BLaER1 (cell line): ENCODE measurements around the gene TCEANC2.

Experiments
- H3K27ac ChIP-seq: shearing (Covaris generic); formaldehyde crosslinking; 2 replicates; pipeline ENCODE4 v1.8.1; 2022
- H3K27me3 ChIP-seq: shearing (Covaris generic); formaldehyde crosslinking; 2 replicates; pipeline ENCODE4 v1.8.1; 2022
- H3K36me3 ChIP-seq: shearing (Covaris generic); formaldehyde crosslinking; 2 replicates; pipeline ENCODE4 v1.8.1; 2022
- H3K4me1 ChIP-seq: shearing (Covaris generic); formaldehyde crosslinking; 2 replicates; pipeline ENCODE4 v1.8.1; 2022
- H3K4me2 ChIP-seq: shearing (Covaris generic); formaldehyde crosslinking; 2 replicates; pipeline ENCODE4 v1.8.1; 2022
- H3K4me3 ChIP-seq: shearing (Covaris generic); formaldehyde crosslinking; 2 replicates; pipeline ENCODE4 v1.8.1; 2022
- H3K9ac ChIP-seq: shearing (Covaris generic); formaldehyde crosslinking; 2 replicates; pipeline ENCODE4 v1.8.1; 2022
- H3K9me3 ChIP-seq: shearing (Covaris generic); formaldehyde crosslinking; 2 replicates; pipeline ENCODE4 v1.8.1; 2022
- H4K20me1 ChIP-seq: shearing (Covaris generic); formaldehyde crosslinking; 2 replicates; pipeline ENCODE4 v1.8.1; 2022
- Cebpa-rat ChIP-seq: shearing (Covaris generic); IDR thresholded peaks from 2 replicates; pipeline ENCODE4 v1.8.1; 2022

The TCEANC2 gene

GRCh38 chr1:54142146-54142900, 88.9 kb downstream of the TCEANC2 start:
- Histone ChIP-seq H3K9me3 (no peaks in the 10 kb centered on the region), H3K36me3 (no peaks in the 10 kb centered on the region), H3K27me3 (no peaks in the 10 kb centered on the region), H3K4me2 (no peak overlapping the region), H3K4me3 (no peak overlapping the region), H3K9ac (no peak overlapping the region), H3K27ac (no peak overlapping the region), H4K20me1 (no peaks in the 10 kb centered on the region), H3K4me1 (no peaks in the 10 kb centered on the region)
- TF ChIP-seq Cebpa-rat: no peak

GRCh38 chr1:54144366-54144765, 91.0 kb downstream of the TCEANC2 start:
- H3K9ac ChIP-seq: no peak overlapping the region
- H4K20me1 ChIP-seq: no peaks in the 10 kb centered on the region
- no peak overlapping the region for H3K4me2 ChIP-seq
- H3K27ac ChIP-seq: no peak overlapping the region
- no peaks in the 10 kb centered on the region for H3K9me3 ChIP-seq
- no peaks in the 10 kb centered on the region for H3K4me1 ChIP-seq
- H3K36me3 ChIP-seq: no peaks in the 10 kb centered on the region
- no peak overlapping the region for H3K4me3 ChIP-seq
- no peak for TF ChIP-seq Cebpa-rat
- no peaks in the 10 kb centered on the region for H3K27me3 ChIP-seq

GRCh38 chr1:54149734-54150133, 96.3 kb downstream of the TCEANC2 start:
- H3K36me3 ChIP-seq: no peaks in the 10 kb centered on the region
- H3K4me3 ChIP-seq: no peak overlapping the region
- H4K20me1 ChIP-seq: no peaks in the 10 kb centered on the region
- H3K4me2 ChIP-seq: no peak overlapping the region
- no peak overlapping the region for H3K9ac ChIP-seq
- no peak for TF ChIP-seq Cebpa-rat
- H3K4me1 ChIP-seq: peaks cover 7% of the 10 kb centered on the region
- H3K27me3 ChIP-seq: no peaks in the 10 kb centered on the region
- H3K9me3 ChIP-seq: no peaks in the 10 kb centered on the region
- H3K27ac ChIP-seq: no peak overlapping the region

- H3K36me3 ChIP-seq: no peaks in the 10 kb centered on the region
- H3K27me3 ChIP-seq: no peaks in the 10 kb centered on the region
- no peaks in the 10 kb centered on the region for H4K20me1 ChIP-seq
- H3K9me3 ChIP-seq: no peaks in the 10 kb centered on the region
- no peak for TF ChIP-seq Cebpa-rat
- H3K4me1 ChIP-seq: peaks cover 7% of the 10 kb centered on the region
- no peak overlapping the region for H3K4me2 ChIP-seq
- no peak overlapping the region for H3K4me3 ChIP-seq
- no peak overlapping the region for H3K27ac ChIP-seq
- no peak overlapping the region for H3K9ac ChIP-seq
These were observed 97.6 kb downstream of the TCEANC2 start for GRCh38 chr1:54151013-54151412.

GRCh38 chr1:54152696-54153095, 99.3 kb downstream of the TCEANC2 start, which contains the start of gene CDCP2:
CDCP2 (minus strand) TSS chr1:54153000; CDS start chr1:54152922, 78 bp downstream.
- no peak for TF ChIP-seq Cebpa-rat
- Histone ChIP-seq H3K27me3 (no peaks in the 10 kb centered on the region), H3K36me3 (no peaks in the 10 kb centered on the region), H3K4me3 (no peak within 1 kb of the TSS), H3K27ac (no peak within 1 kb of the TSS), H3K9ac (no peak within 1 kb of the TSS), H3K4me2 (no peak within 1 kb of the TSS), H3K4me1 (peaks cover 7% of the 10 kb centered on the region), H4K20me1 (no peaks in the 10 kb centered on the region), H3K9me3 (no peaks in the 10 kb centered on the region)

DNA sequence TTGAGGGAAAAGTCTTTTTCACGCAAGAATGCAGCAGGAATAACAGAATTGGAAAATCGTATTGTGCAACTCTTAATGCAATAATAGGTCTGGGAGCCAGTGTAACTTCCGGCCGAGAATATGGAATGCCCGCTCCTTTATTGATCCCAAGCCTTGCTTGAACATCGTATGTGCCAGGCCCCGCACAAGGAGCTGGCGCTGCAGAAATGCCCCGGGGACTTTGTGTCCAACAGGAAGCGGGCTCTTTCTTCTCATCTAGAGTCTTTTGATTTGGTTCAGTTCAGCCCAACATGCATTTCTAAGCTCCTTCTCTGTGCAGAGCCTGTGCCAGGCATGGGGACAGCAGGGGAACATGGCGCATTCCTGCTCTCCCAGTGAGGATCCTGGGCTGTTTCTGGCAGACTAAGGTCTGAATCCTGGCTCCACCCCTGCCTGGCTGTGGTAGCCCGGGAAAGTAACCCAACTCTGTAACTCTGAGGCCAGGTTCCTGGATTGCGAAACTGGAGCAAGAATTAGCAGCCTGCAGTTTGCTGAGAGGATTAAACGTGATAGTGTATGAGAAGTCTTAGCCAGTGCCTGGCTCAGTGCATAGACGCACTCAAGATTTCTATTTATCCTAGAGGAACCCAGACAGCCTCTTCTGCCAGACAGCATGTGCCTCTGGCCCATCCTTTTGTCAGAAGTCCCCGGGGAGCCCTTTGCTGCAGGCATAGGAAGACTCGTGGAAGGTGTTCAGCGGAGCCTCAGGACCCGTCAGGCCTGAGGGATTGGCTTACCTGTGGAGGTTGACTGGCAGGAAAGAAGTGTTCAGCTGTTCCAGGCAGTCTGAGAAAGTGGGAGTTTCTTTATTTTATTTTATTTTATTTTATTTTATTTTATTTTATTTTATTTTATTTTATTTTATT, 100.4 kb downstream of the TCEANC2 start:
- Histone ChIP-seq H3K4me2 (no peak overlapping the region), H3K4me3 (no peak overlapping the region), H3K27ac (no peak overlapping the region), H3K4me1 (peaks cover 12% of the 10 kb centered on the region), H3K36me3 (no peaks in the 10 kb centered on the region), H3K27me3 (no peaks in the 10 kb centered on the region), H4K20me1 (no peaks in the 10 kb centered on the region), H3K9ac (no peak overlapping the region), H3K9me3 (no peaks in the 10 kb centered on the region)
- TF ChIP-seq Cebpa-rat: peak; percentile 63
